HPDE6-E6E7 (cell line): ENCODE results near the gene GPLD1.
A peak's percentile ranks its signal among the peaks of the same experiment; 100 is the strongest.
"Not testable (repeated sequence)": the region's sequence is repeated elsewhere in the genome, so short reads cannot be mapped to it uniquely, and the experiment has no call there.

Source experiments
- DNase-seq: peaks from one replicate; pipeline ENCODE4 v3.0.0; 2011; ENCODE audit warnings: missing footprints; ENCODE audit errors: extremely low spot score

Gene GPLD1

GRCh38 chr6:24489470-24489869, at the start of gene GPLD1:
Gene GPLD1 (minus strand): TSS chr6:24489578. CDS start chr6:24489511, 67 bp downstream.
- no peak for DNase-seq

- no peak for DNase-seq
Observed at GRCh38 chr6:24537771-24538385, 48.5 kb upstream of the GPLD1 start.

GRCh38 chr6:24537082-24537699, 47.8 kb upstream of the GPLD1 start:
- DNase-seq, result no peak

GRCh38 chr6:24536466-24536865, 47.1 kb upstream of the GPLD1 start:
- no peak for DNase-seq

GRCh38 chr6:24535210-24535609, 45.8 kb upstream of the GPLD1 start:
- DNase-seq, result no peak

- DNase-seq, result no peak
Observed at GRCh38 chr6:24534329-24534728, 45.0 kb upstream of the GPLD1 start.

- no peak for DNase-seq
Observed at GRCh38 chr6:24529985-24530384, 40.6 kb upstream of the GPLD1 start.

- peak; percentile 28 for DNase-seq
Observed at GRCh38 chr6:24524805-24525204, 35.4 kb upstream of the GPLD1 start.

GRCh38 chr6:24524329-24524728, 35.0 kb upstream of the GPLD1 start:
- DNase-seq, result no peak

- DNase-seq, result no peak
Observed at GRCh38 chr6:24522228-24523176, 33.1 kb upstream of the GPLD1 start.

GRCh38 chr6:24520929-24521546, 31.7 kb upstream of the GPLD1 start:
- peak; percentile 81 for DNase-seq

- DNase-seq, result no peak
Observed at GRCh38 chr6:24517659-24518543, 28.5 kb upstream of the GPLD1 start.

GRCh38 chr6:24513602-24514001, 24.2 kb upstream of the GPLD1 start:
- no peak for DNase-seq

GRCh38 chr6:24511976-24512375, 22.6 kb upstream of the GPLD1 start:
- not testable (repeated sequence) for DNase-seq

- no peak for DNase-seq
Observed at GRCh38 chr6:24506814-24507520, 17.6 kb upstream of the GPLD1 start.

- DNase-seq, result peak; percentile 17
Observed at GRCh38 chr6:24504649-24505586, 15.5 kb upstream of the GPLD1 start.

- no peak for DNase-seq
Observed at GRCh38 chr6:24504287-24504648, 14.9 kb upstream of the GPLD1 start.

- no peak for DNase-seq
Observed at GRCh38 chr6:24501914-24502313, 12.5 kb upstream of the GPLD1 start.

- no peak for DNase-seq
Observed at GRCh38 chr6:24501374-24501773, 12.0 kb upstream of the GPLD1 start.
